Stimulated activated CD4-positive, alpha-beta T cell treated with anti-CD3 and anti-CD28 coated beads, Interleukin-4, amount 100 ng/mL, for 4 hours (primary cell): ENCODE measurements around the gene SMLR1.

Experiments
- DNase-seq, 2 experiments: peaks; one replicate each; pipeline ENCODE4 v3.0.0-alpha.2; 2020

SMLR1 gene

GRCh38 chr6:130825772-130826441, 1.3 kb upstream of the SMLR1 start:
- no peak for DNase-seq

- DNase-seq: no peak
These were observed 562 bp upstream of the SMLR1 start for GRCh38 chr6:130826442-130827246.

GRCh38 chr6:130829333-130829910, 2.2 kb downstream of the SMLR1 start:
- DNase-seq: no peak

GRCh38 chr6:130831607-130832006, 4.4 kb downstream of the SMLR1 start:
- no peak for DNase-seq

GRCh38 chr6:130833569-130833968, 6.4 kb downstream of the SMLR1 start:
- no peak for DNase-seq

GRCh38 chr6:130834482-130835251, 7.5 kb downstream of the SMLR1 start:
- DNase-seq: no peak

- DNase-seq: no peak
These were observed 8.9 kb downstream of the SMLR1 start for GRCh38 chr6:130836055-130836640.

- no peak for DNase-seq
These were observed 9.9 kb downstream of the SMLR1 start for GRCh38 chr6:130837067-130837466.

- DNase-seq: no peak
These were observed 11.1 kb downstream of the SMLR1 start for GRCh38 chr6:130838250-130838860.

GRCh38 chr6:130838951-130839350, 11.7 kb downstream of the SMLR1 start:
- DNase-seq: no peak

- DNase-seq: no peak
These were observed 12.2 kb downstream of the SMLR1 start for GRCh38 chr6:130839379-130839778.

- DNase-seq: no peak
These were observed 12.8 kb downstream of the SMLR1 start for GRCh38 chr6:130840050-130840449.

GRCh38 chr6:130841128-130841728, 14.0 kb downstream of the SMLR1 start:
- no peak for DNase-seq

- no peak for DNase-seq
These were observed 16.5 kb downstream of the SMLR1 start for GRCh38 chr6:130843575-130844320.

- no peak for DNase-seq
These were observed 19.3 kb downstream of the SMLR1 start for GRCh38 chr6:130846501-130846900.

- DNase-seq: no peak
These were observed 20.1 kb downstream of the SMLR1 start for GRCh38 chr6:130847001-130847910.

- DNase-seq: no peak
These were observed 21.7 kb downstream of the SMLR1 start for GRCh38 chr6:130848945-130849344.

- DNase-seq: no peak
These were observed 22.4 kb downstream of the SMLR1 start for GRCh38 chr6:130849594-130849993.

- DNase-seq: no peak
These were observed 23.8 kb downstream of the SMLR1 start for GRCh38 chr6:130851026-130851425.
